SK-N-SH treated with all-trans-retinoic acid at 6 μM for 48 hours (cell line): ENCODE results near the gene ZFP62.
"Not testable (repeated sequence)": the region's sequence is repeated elsewhere in the genome, so short reads cannot be mapped to it uniquely, and the experiment has no call there.

ENCODE experiments used
- ATAC-seq: fragments of 200-7000 bp; cut with Tn5 transposase; 3 replicates; pipeline ENCODE4 v1.9.1; 2020; ENCODE audit warnings: mild to moderate bottlenecking, moderate library complexity
- ARNTL ChIP-seq: fragments of 450-650 bp; formaldehyde crosslinking; IDR thresholded peaks from 2 replicates; pipeline ENCODE4 v1.5.0; 2020; ENCODE audit warnings: low read depth, mild to moderate bottlenecking, moderate library complexity, borderline replicate concordance
- CSDC2 ChIP-seq: fragments of 250-450 bp; sonication (Bioruptor Pico); IDR thresholded peaks from 2 replicates; pipeline ENCODE4 v1.5.0; 2020; ENCODE audit warnings: mild to moderate bottlenecking, moderate library complexity
- ESRRG ChIP-seq: fragments of 250-450 bp; sonication (Bioruptor Pico); IDR thresholded peaks from 2 replicates; pipeline ENCODE4 v1.6.1; 2021; ENCODE audit warnings: mild to moderate bottlenecking
- GLIS3 ChIP-seq: fragments of 250-450 bp; sonication (Bioruptor Pico); IDR thresholded peaks from 2 replicates; pipeline ENCODE4 v1.5.0; 2020; ENCODE audit warnings: mild to moderate bottlenecking, moderate library complexity
- ISL1 ChIP-seq: fragments of 250-450 bp; sonication (Bioruptor Pico); IDR thresholded peaks from 2 replicates; pipeline ENCODE4 v2.1.2; 2022; ENCODE audit warnings: mild to moderate bottlenecking, moderate library complexity
- OSR1 ChIP-seq: fragments of 250-450 bp; sonication (Bioruptor Pico); IDR thresholded peaks from 2 replicates; pipeline ENCODE4 v1.8.0; 2022; ENCODE audit warnings: moderate library complexity, mild to moderate bottlenecking, inconsistent platforms
- PPARA ChIP-seq: fragments of 250-450 bp; sonication (Bioruptor Pico); IDR thresholded peaks from 2 replicates; pipeline ENCODE4 v1.5.0; 2020; ENCODE audit warnings: mild to moderate bottlenecking, borderline replicate concordance
- RARB ChIP-seq: fragments of 250-450 bp; sonication (Bioruptor Pico); IDR thresholded peaks from 2 replicates; pipeline ENCODE4 v1.8.0; 2021; ENCODE audit warnings: mild to moderate bottlenecking, moderate library complexity
- TCF4 ChIP-seq: fragments of 250-450 bp; sonication (Bioruptor Pico); IDR thresholded peaks from 2 replicates; pipeline ENCODE4 v1.8.0; 2021; ENCODE audit warnings: mild to moderate bottlenecking, moderate library complexity, borderline replicate concordance
- TOX ChIP-seq: fragments of 250-450 bp; sonication (Bioruptor Pico); IDR thresholded peaks from 2 replicates; pipeline ENCODE4 v1.8.0; 2021; ENCODE audit warnings: mild to moderate bottlenecking, moderate library complexity, borderline replicate concordance
- ZC3H10 ChIP-seq: fragments of 250-450 bp; sonication (Bioruptor Pico); IDR thresholded peaks from 2 replicates; pipeline ENCODE4 v1.5.1; 2021; ENCODE audit warnings: mild to moderate bottlenecking, moderate library complexity
- ZFP3 ChIP-seq: fragments of 250-450 bp; sonication (Bioruptor Pico); IDR thresholded peaks from 2 replicates; pipeline ENCODE4 v1.5.0; 2020; ENCODE audit warnings: mild to moderate bottlenecking, moderate library complexity
- ZFP30 ChIP-seq: fragments of 450-650 bp; formaldehyde crosslinking; IDR thresholded peaks from 2 replicates; pipeline ENCODE4 v1.5.0; 2022; ENCODE audit warnings: mild to moderate bottlenecking, moderate library complexity
- ZNF565 ChIP-seq: fragments of 450-650 bp; formaldehyde crosslinking; conservative IDR thresholded peaks from 2 replicates; pipeline ENCODE4 v1.5.0; 2020; ENCODE audit warnings: low read depth, mild to moderate bottlenecking, moderate library complexity
- ZNF70 ChIP-seq: fragments of 450-650 bp; formaldehyde crosslinking; IDR thresholded peaks from 2 replicates; pipeline ENCODE4 v1.5.0; 2020; ENCODE audit warnings: mild to moderate bottlenecking, moderate library complexity
- ZNF8 ChIP-seq: fragments of 450-650 bp; formaldehyde crosslinking; IDR thresholded peaks from 2 replicates; pipeline ENCODE4 v1.5.0; 2020; ENCODE audit warnings: mild to moderate bottlenecking, moderate library complexity
- TF ChIP-seq, protein P1 (sequence below): fragments of 250-450 bp; sonication (Bioruptor Pico); IDR thresholded peaks from 2 replicates; pipeline ENCODE4 v1.5.0; 2020; ENCODE audit warnings: mild to moderate bottlenecking, moderate library complexity
- TF ChIP-seq, protein P2 (sequence below): fragments of 250-450 bp; sonication (Bioruptor Pico); IDR thresholded peaks from 2 replicates; pipeline ENCODE4 v1.8.0; 2021; ENCODE audit warnings: low read depth, mild to moderate bottlenecking, moderate library complexity, borderline replicate concordance
- TF ChIP-seq, protein P3 (sequence below): fragments of 250-450 bp; sonication (Bioruptor Pico); IDR thresholded peaks from 2 replicates; pipeline ENCODE4 v1.5.1; 2020; ENCODE audit warnings: low read depth, mild to moderate bottlenecking, moderate library complexity

Gene ZFP62

DNA sequence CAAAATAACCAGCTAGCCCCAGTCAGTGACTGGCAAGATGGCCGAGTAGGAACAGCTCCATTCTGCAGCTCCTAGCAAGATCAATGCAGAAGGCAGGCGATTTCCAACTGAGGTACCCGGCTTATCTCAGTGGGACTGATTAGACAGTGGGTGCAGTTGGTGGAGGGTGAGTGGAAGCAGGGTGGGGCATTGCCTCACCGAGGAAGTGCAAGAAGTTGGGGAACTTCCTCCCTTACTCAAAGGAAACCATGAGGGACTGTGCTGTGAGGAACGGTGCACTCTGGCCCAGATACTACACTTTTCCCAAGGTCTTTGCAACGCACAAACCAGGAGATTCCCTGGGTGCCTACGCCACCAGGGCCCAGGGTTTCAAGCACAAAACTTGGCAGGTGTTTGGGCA is 28.3 kb upstream of the ZFP62 start:
- no peak for ATAC-seq
- no peak for TF ChIP-seq ARNTL (CRISPR knock-in tag)
- no peak for TF ChIP-seq TCF4
- no peak for TF ChIP-seq ISL1
- no peak for TF ChIP-seq ZNF70 (CRISPR knock-in tag)
- TF ChIP-seq ZNF8: no peak
- TF ChIP-seq PPARA (CRISPR knock-in tag): no peak
- TF ChIP-seq GLIS3 (CRISPR knock-in tag): no peak
- TF ChIP-seq, protein P1, sequence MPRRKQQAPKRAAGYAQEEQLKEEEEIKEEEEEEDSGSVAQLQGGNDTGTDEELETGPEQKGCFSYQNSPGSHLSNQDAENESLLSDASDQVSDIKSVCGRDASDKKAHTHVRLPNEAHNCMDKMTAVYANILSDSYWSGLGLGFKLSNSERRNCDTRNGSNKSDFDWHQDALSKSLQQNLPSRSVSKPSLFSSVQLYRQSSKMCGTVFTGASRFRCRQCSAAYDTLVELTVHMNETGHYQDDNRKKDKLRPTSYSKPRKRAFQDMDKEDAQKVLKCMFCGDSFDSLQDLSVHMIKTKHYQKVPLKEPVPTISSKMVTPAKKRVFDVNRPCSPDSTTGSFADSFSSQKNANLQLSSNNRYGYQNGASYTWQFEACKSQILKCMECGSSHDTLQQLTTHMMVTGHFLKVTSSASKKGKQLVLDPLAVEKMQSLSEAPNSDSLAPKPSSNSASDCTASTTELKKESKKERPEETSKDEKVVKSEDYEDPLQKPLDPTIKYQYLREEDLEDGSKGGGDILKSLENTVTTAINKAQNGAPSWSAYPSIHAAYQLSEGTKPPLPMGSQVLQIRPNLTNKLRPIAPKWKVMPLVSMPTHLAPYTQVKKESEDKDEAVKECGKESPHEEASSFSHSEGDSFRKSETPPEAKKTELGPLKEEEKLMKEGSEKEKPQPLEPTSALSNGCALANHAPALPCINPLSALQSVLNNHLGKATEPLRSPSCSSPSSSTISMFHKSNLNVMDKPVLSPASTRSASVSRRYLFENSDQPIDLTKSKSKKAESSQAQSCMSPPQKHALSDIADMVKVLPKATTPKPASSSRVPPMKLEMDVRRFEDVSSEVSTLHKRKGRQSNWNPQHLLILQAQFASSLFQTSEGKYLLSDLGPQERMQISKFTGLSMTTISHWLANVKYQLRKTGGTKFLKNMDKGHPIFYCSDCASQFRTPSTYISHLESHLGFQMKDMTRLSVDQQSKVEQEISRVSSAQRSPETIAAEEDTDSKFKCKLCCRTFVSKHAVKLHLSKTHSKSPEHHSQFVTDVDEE: no peak
- no peak for TF ChIP-seq ZFP30 (CRISPR knock-in tag)
- TF ChIP-seq, protein P2, sequence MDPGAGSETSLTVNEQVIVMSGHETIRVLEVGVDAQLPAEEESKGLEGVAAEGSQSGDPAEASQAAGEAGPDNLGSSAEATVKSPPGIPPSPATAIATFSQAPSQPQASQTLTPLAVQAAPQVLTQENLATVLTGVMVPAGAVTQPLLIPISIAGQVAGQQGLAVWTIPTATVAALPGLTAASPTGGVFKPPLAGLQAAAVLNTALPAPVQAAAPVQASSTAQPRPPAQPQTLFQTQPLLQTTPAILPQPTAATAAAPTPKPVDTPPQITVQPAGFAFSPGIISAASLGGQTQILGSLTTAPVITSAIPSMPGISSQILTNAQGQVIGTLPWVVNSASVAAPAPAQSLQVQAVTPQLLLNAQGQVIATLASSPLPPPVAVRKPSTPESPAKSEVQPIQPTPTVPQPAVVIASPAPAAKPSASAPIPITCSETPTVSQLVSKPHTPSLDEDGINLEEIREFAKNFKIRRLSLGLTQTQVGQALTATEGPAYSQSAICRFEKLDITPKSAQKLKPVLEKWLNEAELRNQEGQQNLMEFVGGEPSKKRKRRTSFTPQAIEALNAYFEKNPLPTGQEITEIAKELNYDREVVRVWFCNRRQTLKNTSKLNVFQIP (CRISPR knock-in tag): no peak
- no peak for TF ChIP-seq OSR1 (CRISPR knock-in tag)
- no peak for TF ChIP-seq ZC3H10 (CRISPR knock-in tag)
- no peak for TF ChIP-seq ZFP3 (CRISPR knock-in tag)

GRCh38 chr5:180885845-180886529 is 24.9 kb upstream of the ZFP62 start:
- not testable (repeated sequence) for ATAC-seq

DNA sequence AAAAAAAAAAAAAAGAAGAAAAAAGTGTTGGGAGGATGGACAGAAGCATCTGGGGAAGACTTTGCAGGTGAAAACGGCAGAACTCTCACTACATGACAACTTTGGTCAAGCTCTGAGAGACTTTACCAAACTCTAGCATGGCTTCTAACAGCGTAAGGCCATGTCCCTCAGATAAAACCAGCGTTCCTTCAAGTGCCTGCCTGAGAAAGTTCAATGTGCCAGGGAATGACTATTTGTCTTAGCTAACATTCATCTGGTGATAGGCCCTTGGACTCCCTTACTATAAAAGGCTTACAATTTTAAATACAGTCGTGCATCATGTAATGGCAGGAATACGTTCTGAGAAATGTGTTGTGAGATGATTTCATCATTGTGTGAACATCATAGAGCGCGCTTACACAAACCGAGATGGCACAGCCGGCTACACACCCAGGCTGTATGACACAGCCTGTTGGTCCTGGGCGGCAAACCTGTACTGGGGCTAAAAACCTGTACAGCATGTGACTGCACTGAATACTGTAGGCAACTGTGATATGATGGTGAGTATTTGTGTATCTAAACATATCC is 14.9 kb upstream of the ZFP62 start:
- ATAC-seq: no peak
- TF ChIP-seq RARB (CRISPR knock-in tag) (no peak), CSDC2 (CRISPR knock-in tag) (no peak), ZNF565 (CRISPR knock-in tag) (no peak), TOX (CRISPR knock-in tag) (no peak), OSR1 (CRISPR knock-in tag) (no peak), GLIS3 (CRISPR knock-in tag) (no peak), ESRRG (CRISPR knock-in tag) (no peak), ZNF70 (CRISPR knock-in tag) (no peak), ZFP3 (CRISPR knock-in tag) (no peak), TCF4 (no peak), ZC3H10 (CRISPR knock-in tag) (no peak), ZFP30 (CRISPR knock-in tag) (no peak), ISL1 (no peak), PPARA (CRISPR knock-in tag) (no peak)
- TF ChIP-seq, protein P1: no peak
- TF ChIP-seq, protein P3, sequence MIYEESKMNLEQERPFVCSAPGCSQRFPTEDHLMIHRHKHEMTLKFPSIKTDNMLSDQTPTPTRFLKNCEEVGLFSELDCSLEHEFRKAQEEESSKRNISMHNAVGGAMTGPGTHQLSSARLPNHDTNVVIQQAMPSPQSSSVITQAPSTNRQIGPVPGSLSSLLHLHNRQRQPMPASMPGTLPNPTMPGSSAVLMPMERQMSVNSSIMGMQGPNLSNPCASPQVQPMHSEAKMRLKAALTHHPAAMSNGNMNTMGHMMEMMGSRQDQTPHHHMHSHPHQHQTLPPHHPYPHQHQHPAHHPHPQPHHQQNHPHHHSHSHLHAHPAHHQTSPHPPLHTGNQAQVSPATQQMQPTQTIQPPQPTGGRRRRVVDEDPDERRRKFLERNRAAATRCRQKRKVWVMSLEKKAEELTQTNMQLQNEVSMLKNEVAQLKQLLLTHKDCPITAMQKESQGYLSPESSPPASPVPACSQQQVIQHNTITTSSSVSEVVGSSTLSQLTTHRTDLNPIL (CRISPR knock-in tag): no peak
- TF ChIP-seq, all 23 proteins: peak for 0
